Neural cell (in vitro differentiated cells): ENCODE results near the gene STYXL2.

Experiments used
- EP300 ChIP-seq: fragments of 450-650 bp; conservative IDR thresholded peaks from 2 replicates; pipeline ENCODE4 v1.6.1; 2014; ENCODE audit warnings: antibody characterized with exemption, mild to moderate bottlenecking, moderate library complexity; ENCODE audit not compliant: poor library complexity, severe bottlenecking
- TAF1 ChIP-seq: IDR thresholded peaks from 2 replicates; pipeline ENCODE4 v1.6.1; 2012; ENCODE audit warnings: low read depth
- TF ChIP-seq, protein P1 (sequence below): fragments of 450-650 bp; IDR thresholded peaks from 2 replicates; pipeline ENCODE4 v1.5.1; 2014; ENCODE audit warnings: antibody characterized with exemption, mild to moderate bottlenecking, moderate library complexity; ENCODE audit not compliant: poor library complexity, severe bottlenecking

DNA sequence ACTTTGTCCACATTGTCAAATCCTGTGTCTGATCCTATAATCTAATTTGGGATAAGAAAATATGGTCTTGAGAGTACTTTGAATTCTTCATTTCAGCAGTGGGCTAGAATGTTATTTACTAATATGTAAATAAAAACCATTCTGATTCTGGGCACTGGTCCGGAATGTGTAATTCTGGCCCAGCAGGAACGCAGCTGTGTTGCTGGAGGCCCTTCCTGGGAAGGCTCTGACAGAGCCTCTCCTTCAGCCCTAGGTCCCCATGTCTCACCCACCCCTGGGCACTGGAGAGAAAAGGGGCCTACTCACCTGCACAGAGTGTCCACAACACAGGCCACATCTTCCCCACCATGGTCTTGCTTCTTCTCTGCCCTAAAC is 3.9 kb upstream of the STYXL2 start:
- TF ChIP-seq, protein P1, sequence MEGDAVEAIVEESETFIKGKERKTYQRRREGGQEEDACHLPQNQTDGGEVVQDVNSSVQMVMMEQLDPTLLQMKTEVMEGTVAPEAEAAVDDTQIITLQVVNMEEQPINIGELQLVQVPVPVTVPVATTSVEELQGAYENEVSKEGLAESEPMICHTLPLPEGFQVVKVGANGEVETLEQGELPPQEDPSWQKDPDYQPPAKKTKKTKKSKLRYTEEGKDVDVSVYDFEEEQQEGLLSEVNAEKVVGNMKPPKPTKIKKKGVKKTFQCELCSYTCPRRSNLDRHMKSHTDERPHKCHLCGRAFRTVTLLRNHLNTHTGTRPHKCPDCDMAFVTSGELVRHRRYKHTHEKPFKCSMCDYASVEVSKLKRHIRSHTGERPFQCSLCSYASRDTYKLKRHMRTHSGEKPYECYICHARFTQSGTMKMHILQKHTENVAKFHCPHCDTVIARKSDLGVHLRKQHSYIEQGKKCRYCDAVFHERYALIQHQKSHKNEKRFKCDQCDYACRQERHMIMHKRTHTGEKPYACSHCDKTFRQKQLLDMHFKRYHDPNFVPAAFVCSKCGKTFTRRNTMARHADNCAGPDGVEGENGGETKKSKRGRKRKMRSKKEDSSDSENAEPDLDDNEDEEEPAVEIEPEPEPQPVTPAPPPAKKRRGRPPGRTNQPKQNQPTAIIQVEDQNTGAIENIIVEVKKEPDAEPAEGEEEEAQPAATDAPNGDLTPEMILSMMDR, result no peak
- TF ChIP-seq EP300 (no peak), TAF1 (no peak)
